ENCODE results near the gene ADGRB2. TPM values are rescaled to one million over a fixed set of nuclear protein-coding genes. Genes with fewer than 3 reads are reported as not detected.

ADGRB2 gene
- total RNA-seq, 1 donor from 2014 or later, result 21.5 TPM

DNA sequence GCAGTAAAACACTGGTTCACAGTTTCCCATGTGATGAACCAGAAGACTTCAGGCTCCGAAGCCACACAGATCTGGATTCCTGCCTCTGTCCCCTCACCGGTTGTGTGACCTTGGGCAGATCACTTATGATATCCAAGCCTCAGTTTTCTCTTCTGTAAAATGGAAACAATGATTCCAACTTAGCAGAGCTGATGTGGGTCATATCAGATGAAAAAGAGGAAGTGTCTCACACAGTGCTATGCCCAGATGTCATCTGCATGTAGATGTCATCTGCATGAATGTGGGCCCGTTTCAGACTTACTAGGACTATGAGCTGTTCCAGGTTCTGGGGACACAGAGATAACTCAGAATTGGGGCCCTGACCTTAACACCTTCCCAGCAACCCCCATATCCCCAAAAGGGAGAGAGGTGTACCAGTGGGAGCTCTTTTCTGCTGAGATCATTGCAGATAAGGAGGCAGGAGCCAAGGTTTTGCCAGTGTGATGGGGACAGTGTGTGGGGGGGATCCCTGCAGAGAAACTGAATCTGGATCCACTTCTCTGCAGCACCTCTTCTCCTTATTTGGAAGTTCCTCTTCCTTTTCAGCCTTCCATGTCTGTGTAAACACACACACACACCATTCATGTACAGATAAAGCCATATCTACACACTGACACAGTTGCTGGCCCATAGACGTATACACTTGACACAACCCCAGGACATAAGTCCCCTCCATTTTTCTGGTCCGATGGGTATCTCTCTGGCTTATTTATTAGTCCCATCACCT is 5.0 kb upstream of the ADGRB2 start:
- H3K4me1 Mint-ChIP-seq, result peaks cover 23% of the 10 kb centered on the region
- no peak for DNase-seq (ENCODE audit: low spot score in 2 of 2, unreplicated experiment in 2 of 2)
- no peaks in the 10 kb centered on the region for H3K36me3 Mint-ChIP-seq
- H3K4me3 Mint-ChIP-seq, result no peak overlapping the region
- H3K27ac Mint-ChIP-seq, result no peak overlapping the region
- peaks cover 68% of the 10 kb centered on the region for H3K27me3 Mint-ChIP-seq (ENCODE audit: low read depth)
- TF ChIP-seq CTCF (IDR thresholded peaks at IDR 0.05; ENCODE audit: unreplicated experiment), result no peak
- no peaks in the 10 kb centered on the region for H3K9me3 Mint-ChIP-seq

DNA sequence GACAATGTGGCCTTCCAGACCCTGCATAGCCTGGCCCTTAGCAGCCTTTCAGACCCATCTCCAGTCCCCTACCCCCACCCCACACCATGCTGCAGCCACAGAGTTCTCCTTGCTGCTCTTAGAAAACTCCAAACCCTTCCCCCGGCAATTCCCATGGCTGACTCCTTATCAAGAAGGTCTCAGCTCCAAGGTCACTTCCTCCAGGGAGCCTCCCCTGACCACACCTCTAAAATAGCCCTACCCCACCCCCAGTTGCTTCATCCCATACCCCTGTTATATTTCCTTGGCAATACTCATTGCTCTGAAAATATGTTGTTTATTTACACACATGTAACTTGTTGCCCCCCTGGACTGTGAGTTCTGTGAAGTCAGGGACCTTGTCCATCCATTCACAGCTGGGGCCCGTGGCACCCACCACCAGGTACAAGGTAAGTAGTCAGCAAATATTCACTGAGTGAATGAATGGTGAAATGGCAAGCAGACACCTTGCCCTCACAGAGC is 4.3 kb upstream of the ADGRB2 start:
- Mint-ChIP-seq H3K4me3 (no peak overlapping the region), H3K27ac (no peak overlapping the region), H3K27me3 (ENCODE audit: low read depth) (peaks cover 63% of the 10 kb centered on the region), H3K36me3 (no peaks in the 10 kb centered on the region), H3K4me1 (peaks cover 23% of the 10 kb centered on the region), H3K9me3 (no peaks in the 10 kb centered on the region)
- DNase-seq (ENCODE audit: low spot score in 2 of 2, unreplicated experiment in 2 of 2), result no peak
- no peak for TF ChIP-seq CTCF (IDR thresholded peaks at IDR 0.05; ENCODE audit: unreplicated experiment)

- Mint-ChIP-seq H3K36me3 (no peaks in the 10 kb centered on the region), H3K27ac (no peak overlapping the region), H3K4me3 (no peak overlapping the region), H3K9me3 (no peaks in the 10 kb centered on the region), H3K4me1 (peaks cover 27% of the 10 kb centered on the region), H3K27me3 (ENCODE audit: low read depth) (peaks cover 64% of the 10 kb centered on the region)
- DNase-seq (ENCODE audit: low spot score in 2 of 2, unreplicated experiment in 2 of 2), result no peak
- TF ChIP-seq CTCF (IDR thresholded peaks at IDR 0.05; ENCODE audit: unreplicated experiment), result no peak
Observed at GRCh38 chr1:31767225-31767624, 3.1 kb upstream of the ADGRB2 start.

- Mint-ChIP-seq H3K9me3 (no peaks in the 10 kb centered on the region), H3K27ac (no peak overlapping the region), H3K36me3 (no peaks in the 10 kb centered on the region), H3K4me1 (peaks cover 27% of the 10 kb centered on the region), H3K4me3 (no peak overlapping the region), H3K27me3 (ENCODE audit: low read depth) (peaks cover 57% of the 10 kb centered on the region)
- DNase-seq (ENCODE audit: low spot score in 2 of 2, unreplicated experiment in 2 of 2), result no peak
- TF ChIP-seq CTCF (IDR thresholded peaks at IDR 0.05; ENCODE audit: unreplicated experiment), result no peak
Observed at GRCh38 chr1:31765516-31765915, 1.4 kb upstream of the ADGRB2 start.

DNA sequence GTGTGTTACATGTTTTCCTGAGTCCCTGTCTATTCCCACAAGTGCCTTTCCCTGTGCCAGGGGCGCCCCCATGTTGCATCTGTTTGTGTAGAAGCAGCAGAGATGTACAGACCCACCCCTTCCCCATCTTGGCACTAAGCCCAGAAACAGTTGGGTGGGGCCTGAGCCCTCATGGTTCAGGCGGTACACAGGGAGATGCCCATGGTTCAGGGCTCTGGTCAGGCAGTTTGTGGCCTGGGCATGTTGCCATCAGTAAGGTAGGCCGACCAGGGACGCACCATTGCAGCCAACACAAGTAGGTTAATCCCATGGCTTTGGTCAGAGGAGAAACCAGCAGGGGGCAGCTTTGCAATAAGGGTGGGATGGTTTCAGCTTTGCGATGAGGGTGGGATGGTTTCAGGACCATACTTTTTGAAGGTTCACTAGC is 914 bp upstream of the ADGRB2 start:
- H3K9me3 Mint-ChIP-seq, result no peaks in the 10 kb centered on the region
- no peak for TF ChIP-seq CTCF (IDR thresholded peaks at IDR 0.05; ENCODE audit: unreplicated experiment)
- H3K36me3 Mint-ChIP-seq, result no peaks in the 10 kb centered on the region
- DNase-seq (ENCODE audit: low spot score in 2 of 2, unreplicated experiment in 2 of 2), result no peak
- peak overlapping the region; percentile 71 for H3K4me3 Mint-ChIP-seq
- peaks cover 52% of the 10 kb centered on the region for H3K27me3 Mint-ChIP-seq (ENCODE audit: low read depth)
- H3K4me1 Mint-ChIP-seq, result peaks cover 27% of the 10 kb centered on the region
- H3K27ac Mint-ChIP-seq, result no peak overlapping the region

Data from mesothelial cell of epicardium (in vitro differentiated cells).